ENCODE results near the gene WDR17. TPM values are rescaled to one million over a fixed set of nuclear protein-coding genes. Genes with fewer than 3 reads are reported as not detected.

The WDR17 gene
- total RNA-seq: 2.1 and 4.5 TPM in 2 replicates
- polyA plus RNA-seq: 1.0 and 1.7 TPM in 2 replicates
- polyA plus RNA-seq (2012): 0.45 and 1.3 TPM in 2 replicates
- polyA minus RNA-seq (ENCODE audit: low replicate concordance): 0.15 and 0.86 TPM in 2 replicates

- Histone ChIP-seq H3K36me3 (ENCODE audit: control insufficient read depth, insufficient read depth, low read length) (no peaks in the 10 kb centered on the region), H3K4me3 (replicated peaks in 1 of 4; ENCODE audit: control extremely low read depth in 1 of 4, insufficient read depth in 1 of 4, low read depth in 3 of 4, low read length in 4 of 4) (peak within 1 kb of the TSS; percentile 28 to 91 (median 51)), H3K4me1 (ENCODE audit: control insufficient read depth, extremely low read depth, insufficient read depth, low read length) (peaks cover 2% of the 10 kb centered on the region), H3K4me2 (ENCODE audit: extremely low read depth, insufficient read depth, low read length) (peak within 1 kb of the TSS; percentile 79), H3K9ac (ENCODE audit: insufficient read depth, low read length) (no peak within 1 kb of the TSS), H3K27ac (ENCODE audit: insufficient read depth, low read length) (no peak within 1 kb of the TSS), H3K9me3 (ENCODE audit: control insufficient read depth, insufficient read depth, low read depth, low read length) (no peaks in the 10 kb centered on the region), H3K79me2 (ENCODE audit: control insufficient read depth, insufficient read depth, low read length) (no peaks in the 10 kb centered on the region), H4K20me1 (ENCODE audit: control insufficient read depth, extremely low read depth, insufficient read depth, low read length) (no peaks in the 10 kb centered on the region), H3K27me3 (ENCODE audit: control insufficient read depth, insufficient read depth, low read length) (no peaks in the 10 kb centered on the region), H2AFZ (ENCODE audit: low read length) (peak within 1 kb of the TSS; percentile 84)
- peak; percentile 80 to 81 for DNase-seq (ENCODE audit: low read depth in 2 of 2)
- TF ChIP-seq CTCF (conservative IDR thresholded peaks at IDR 0.05 in 1 of 2, IDR thresholded peaks at IDR 0.05 in 1 of 2; ENCODE audit: low read depth in 1 of 2, low read length in 2 of 2) (no peak), EZH2 (IDR thresholded peaks at IDR 0.05; ENCODE audit: low read length, missing control alignments) (no peak)
Observed at GRCh38 chr4:176065435-176066291, at the start of gene WDR17. WDR17 (plus strand) TSS chr4:176065841; CDS start chr4:176111581, 45,740 bp downstream.

- no peaks in the 10 kb centered on the region for H3K9me3 ChIP-seq (ENCODE audit: control insufficient read depth, insufficient read depth, low read depth, low read length)
- no peaks in the 10 kb centered on the region for H3K27me3 ChIP-seq (ENCODE audit: control insufficient read depth, insufficient read depth, low read length)
- no peak overlapping the region for H2AFZ ChIP-seq (ENCODE audit: low read length)
- H3K4me3 ChIP-seq (replicated peaks in 1 of 4; ENCODE audit: control extremely low read depth in 1 of 4, insufficient read depth in 1 of 4, low read depth in 3 of 4, low read length in 4 of 4): no peak overlapping the region
- no peak for DNase-seq (ENCODE audit: low read depth in 2 of 2)
- no peak overlapping the region for H3K9ac ChIP-seq (ENCODE audit: insufficient read depth, low read length)
- no peaks in the 10 kb centered on the region for H4K20me1 ChIP-seq (ENCODE audit: control insufficient read depth, extremely low read depth, insufficient read depth, low read length)
- H3K4me2 ChIP-seq (ENCODE audit: extremely low read depth, insufficient read depth, low read length): no peak overlapping the region
- no peak overlapping the region for H3K27ac ChIP-seq (ENCODE audit: insufficient read depth, low read length)
- H3K4me1 ChIP-seq (ENCODE audit: control insufficient read depth, extremely low read depth, insufficient read depth, low read length): no peaks in the 10 kb centered on the region
- H3K79me2 ChIP-seq (ENCODE audit: control insufficient read depth, insufficient read depth, low read length): no peaks in the 10 kb centered on the region
- TF ChIP-seq EZH2 (IDR thresholded peaks at IDR 0.05; ENCODE audit: low read length, missing control alignments) (no peak), CTCF (conservative IDR thresholded peaks at IDR 0.05 in 1 of 2, IDR thresholded peaks at IDR 0.05 in 1 of 2; ENCODE audit: low read depth in 1 of 2, low read length in 2 of 2) (no peak)
- H3K36me3 ChIP-seq (ENCODE audit: control insufficient read depth, insufficient read depth, low read length): no peaks in the 10 kb centered on the region
Observed at GRCh38 chr4:176016601-176017000, 49.0 kb upstream of the WDR17 start.

- Histone ChIP-seq H2AFZ (ENCODE audit: low read length) (no peak overlapping the region), H3K27me3 (ENCODE audit: control insufficient read depth, insufficient read depth, low read length) (no peaks in the 10 kb centered on the region), H3K4me1 (ENCODE audit: control insufficient read depth, extremely low read depth, insufficient read depth, low read length) (no peaks in the 10 kb centered on the region), H3K9me3 (ENCODE audit: control insufficient read depth, insufficient read depth, low read depth, low read length) (no peaks in the 10 kb centered on the region), H3K4me3 (replicated peaks in 1 of 4; ENCODE audit: control extremely low read depth in 1 of 4, insufficient read depth in 1 of 4, low read depth in 3 of 4, low read length in 4 of 4) (no peak overlapping the region), H3K9ac (ENCODE audit: insufficient read depth, low read length) (no peak overlapping the region), H3K27ac (ENCODE audit: insufficient read depth, low read length) (no peak overlapping the region), H3K4me2 (ENCODE audit: extremely low read depth, insufficient read depth, low read length) (no peak overlapping the region), H4K20me1 (ENCODE audit: control insufficient read depth, extremely low read depth, insufficient read depth, low read length) (no peaks in the 10 kb centered on the region), H3K79me2 (ENCODE audit: control insufficient read depth, insufficient read depth, low read length) (no peaks in the 10 kb centered on the region), H3K36me3 (ENCODE audit: control insufficient read depth, insufficient read depth, low read length) (no peaks in the 10 kb centered on the region)
- no peak for DNase-seq (ENCODE audit: low read depth in 2 of 2)
- TF ChIP-seq CTCF (conservative IDR thresholded peaks at IDR 0.05 in 1 of 2, IDR thresholded peaks at IDR 0.05 in 1 of 2; ENCODE audit: low read depth in 1 of 2, low read length in 2 of 2) (no peak), EZH2 (IDR thresholded peaks at IDR 0.05; ENCODE audit: low read length, missing control alignments) (no peak)
Observed at GRCh38 chr4:176020481-176021085, 45.1 kb upstream of the WDR17 start.
